ENCODE data around the gene SPP2.

The SPP2 gene

GRCh38 chr2:234044157-234044556 lies 6.3 kb upstream of the SPP2 start:
- peak; percentile 71 for DNase-seq

DNA sequence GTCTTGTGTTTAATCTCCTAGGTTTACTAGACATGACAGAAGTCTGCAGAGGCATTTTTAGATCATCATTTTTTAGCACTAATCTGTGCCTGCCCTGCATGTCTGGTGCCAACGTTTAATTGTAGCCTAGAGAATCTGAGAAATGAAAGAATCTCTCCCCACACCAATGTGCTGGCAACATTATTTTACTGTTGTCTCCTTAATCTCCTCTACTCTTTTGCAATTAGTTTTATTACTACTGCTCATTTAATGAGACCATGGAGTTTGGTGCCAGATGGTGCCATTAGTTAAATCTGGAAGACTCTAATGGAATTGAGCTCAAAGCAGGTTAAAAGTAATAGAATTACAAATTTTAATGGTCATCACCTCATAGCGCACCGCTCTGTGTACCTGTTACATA lies 4.0 kb upstream of the SPP2 start:
- DNase-seq = no peak

GRCh38 chr2:234047361-234047760 lies 3.1 kb upstream of the SPP2 start:
- DNase-seq = no peak

- no peak for DNase-seq
These were observed 2.5 kb upstream of the SPP2 start for GRCh38 chr2:234048049-234048448.

- DNase-seq = peak; percentile 25
These were observed 1.0 kb downstream of the SPP2 start for GRCh38 chr2:234051374-234052070.

DNA sequence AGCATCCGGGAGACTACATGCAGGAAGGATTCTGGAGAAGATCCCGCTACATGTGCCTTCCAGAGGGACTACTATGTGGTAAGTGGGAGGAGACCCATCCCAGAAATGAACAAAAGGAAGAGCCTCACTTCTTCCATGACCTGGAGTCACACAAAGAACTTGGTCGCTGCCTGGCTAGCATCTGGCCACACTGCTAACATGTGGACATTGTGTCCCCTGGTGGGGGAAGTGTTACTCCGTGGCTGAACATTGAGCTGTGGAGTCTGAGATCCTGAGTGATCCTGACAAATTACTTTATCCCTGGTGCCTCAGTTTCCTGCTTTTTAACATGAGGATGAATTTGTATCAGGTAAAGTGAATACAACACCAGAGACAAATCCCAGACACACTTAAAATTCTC lies 8.4 kb downstream of the SPP2 start:
- DNase-seq = no peak

DNA sequence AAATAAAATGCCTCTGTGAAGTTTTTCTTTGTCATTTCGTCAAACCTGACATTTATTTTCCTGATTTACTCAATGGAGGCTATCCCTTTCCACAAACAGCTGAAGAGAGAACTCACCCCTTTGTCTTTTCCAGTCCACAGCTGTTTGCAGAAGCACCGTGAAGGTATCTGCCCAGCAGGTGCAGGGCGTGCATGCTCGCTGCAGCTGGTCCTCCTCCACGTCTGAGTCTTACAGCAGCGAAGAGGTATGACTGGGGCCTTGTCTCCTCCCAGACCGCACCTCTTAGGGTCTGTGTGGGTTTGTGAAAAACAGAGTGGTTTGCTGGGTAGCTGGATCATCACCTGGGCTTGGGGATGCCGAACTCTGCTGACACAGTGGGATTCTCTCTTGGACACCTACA lies 9.7 kb downstream of the SPP2 start:
- DNase-seq = no peak

GRCh38 chr2:234061624-234062257 lies 11.2 kb downstream of the SPP2 start:
- DNase-seq = no peak

- DNase-seq = no peak
These were observed 16.1 kb downstream of the SPP2 start for GRCh38 chr2:234066587-234066986.

DNA sequence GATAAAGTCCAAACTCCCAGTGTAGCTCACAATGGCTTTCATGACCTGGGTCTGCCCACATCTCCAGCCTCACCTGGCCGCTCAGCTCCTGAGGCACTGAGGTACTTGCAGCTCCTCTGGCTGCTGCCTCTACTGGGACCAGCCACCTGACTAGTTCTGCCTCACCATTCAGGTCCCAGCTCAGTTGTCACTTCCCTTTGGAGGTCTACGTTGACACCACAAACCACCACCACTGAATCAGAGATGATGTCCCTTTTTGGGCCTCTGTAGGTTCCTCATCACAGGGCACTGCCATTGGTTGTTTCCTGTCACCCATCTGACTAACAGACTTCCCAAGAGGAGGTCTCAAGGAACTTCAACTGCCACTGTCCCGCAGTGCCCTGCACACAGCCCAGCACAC lies 21.2 kb downstream of the SPP2 start:
- no peak for DNase-seq

DNA sequence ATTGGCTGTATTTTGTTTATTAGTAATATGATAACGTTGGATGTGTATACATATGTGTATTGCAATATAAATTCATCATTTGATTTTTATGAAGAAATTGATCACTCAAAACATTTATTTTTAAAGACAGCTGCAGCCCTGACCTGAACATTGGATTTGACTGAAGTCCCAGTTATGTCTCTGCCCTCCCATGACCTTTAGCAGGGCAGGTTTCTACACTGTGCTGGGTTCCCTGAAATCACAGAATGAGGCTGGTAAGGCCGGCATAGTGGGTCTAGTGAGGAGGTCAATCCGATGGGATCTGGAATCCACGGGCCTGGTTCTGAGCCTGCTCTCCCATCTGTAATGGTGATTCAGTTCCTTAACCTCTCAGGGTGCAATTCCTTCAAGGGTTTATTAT lies 22.0 kb downstream of the SPP2 start:
- no peak for DNase-seq

GRCh38 chr2:234074751-234075517 lies 24.4 kb downstream of the SPP2 start:
- no peak for DNase-seq

DNA sequence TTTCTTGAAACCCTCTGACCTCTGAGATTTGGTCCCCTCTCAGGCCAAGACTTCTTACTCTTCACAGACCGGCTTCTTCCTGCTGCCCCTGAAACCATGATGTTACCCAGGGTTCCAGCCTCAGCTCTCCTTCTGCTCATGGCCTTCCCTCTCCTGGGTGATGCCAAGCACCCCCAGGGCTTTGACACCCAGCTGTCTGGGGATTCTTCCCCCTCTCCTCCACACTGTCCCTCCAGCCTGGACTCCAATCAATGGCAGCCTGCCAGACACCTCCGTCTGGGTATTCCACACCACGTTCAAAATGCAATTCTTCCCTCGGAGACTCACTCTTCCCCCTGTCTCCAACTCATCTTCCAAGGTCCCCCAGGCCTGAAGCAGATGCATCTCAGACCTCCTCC lies 25.0 kb downstream of the SPP2 start:
- DNase-seq = no peak

DNA sequence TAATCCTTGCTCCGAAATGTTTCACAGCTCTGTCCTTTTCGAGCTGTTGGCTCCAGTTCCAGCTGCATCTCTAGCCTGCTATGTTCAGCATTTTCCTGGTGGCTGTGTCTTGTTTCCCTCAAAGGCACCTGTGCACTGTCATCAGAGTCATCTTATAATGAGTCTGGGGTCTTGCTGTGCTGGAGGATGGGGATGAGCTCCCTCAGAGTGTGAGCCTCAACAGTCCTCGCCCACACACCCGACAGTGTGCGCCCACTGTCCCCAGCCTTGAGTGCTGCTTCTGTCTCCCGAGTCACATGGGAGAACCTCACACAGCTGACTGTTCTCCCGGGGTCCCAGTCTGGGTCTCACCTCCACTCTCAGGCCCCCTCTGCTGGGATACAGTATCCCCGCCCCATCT lies 25.4 kb downstream of the SPP2 start:
- no peak for DNase-seq

GRCh38 chr2:234076451-234076850 lies 25.9 kb downstream of the SPP2 start:
- no peak for DNase-seq

GRCh38 chr2:234078129-234078528 lies 27.6 kb downstream of the SPP2 start:
- no peak for DNase-seq

GRCh38 chr2:234081970-234082822 lies 31.7 kb downstream of the SPP2 start:
- no peak for DNase-seq

DNA sequence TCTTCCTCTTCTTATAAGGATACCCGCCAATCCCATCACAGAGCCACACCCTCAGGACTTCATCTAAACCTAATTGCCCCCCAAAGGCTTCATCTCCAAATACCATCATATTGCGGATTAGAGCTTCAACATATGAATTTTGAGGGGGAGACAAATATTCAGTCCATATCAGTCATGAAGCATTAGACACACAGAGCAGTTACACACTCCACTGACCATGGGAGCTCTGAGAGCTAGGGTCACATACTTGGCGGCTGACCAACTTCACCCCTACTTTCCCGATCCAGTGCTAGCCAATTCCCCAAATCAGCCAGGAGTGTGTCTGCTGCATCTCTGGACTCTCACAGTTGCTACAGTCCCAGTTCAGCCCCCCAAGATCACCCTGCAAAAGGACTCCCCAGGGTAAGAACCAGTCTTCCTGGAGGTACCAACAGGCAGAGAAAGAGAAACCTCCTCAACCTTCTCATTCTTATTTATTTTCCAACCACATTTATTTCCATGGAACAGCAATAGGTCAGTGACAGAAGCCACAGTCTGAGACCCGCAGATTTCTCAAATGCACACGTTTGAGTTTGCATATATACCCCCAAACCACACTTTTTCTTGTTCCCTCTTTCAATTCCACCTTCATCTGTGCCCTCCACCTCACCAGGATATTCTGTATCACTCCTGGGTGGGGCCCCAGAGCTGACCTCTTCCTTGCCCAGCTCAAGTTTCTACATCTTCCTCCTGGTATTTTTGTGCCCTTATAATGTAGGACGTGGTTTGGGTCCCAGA lies 33.3 kb downstream of the SPP2 start:
- DNase-seq = no peak

DNA sequence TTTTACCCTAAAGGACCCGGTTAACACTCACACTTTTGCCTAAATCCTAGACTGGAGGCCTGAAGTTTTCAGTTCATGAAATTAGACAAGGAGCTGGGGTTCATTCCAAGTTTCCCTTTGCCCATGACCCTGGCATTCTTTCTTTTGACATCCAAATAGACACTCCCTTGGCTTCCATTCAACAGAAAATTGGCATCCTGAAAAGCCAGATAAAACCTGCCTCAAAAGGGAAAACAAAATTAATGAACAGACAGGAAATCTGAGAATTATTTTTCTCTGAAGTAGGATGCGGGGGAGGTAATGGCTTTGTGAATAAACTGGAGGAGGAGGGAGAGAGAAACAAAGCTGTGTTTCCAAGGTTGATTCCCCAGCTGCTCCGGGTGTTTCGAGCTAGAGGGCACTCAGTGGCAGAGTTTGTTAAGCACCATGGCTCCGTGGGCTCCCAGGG lies 41.0 kb downstream of the SPP2 start:
- peak; percentile 74 for DNase-seq

DNA sequence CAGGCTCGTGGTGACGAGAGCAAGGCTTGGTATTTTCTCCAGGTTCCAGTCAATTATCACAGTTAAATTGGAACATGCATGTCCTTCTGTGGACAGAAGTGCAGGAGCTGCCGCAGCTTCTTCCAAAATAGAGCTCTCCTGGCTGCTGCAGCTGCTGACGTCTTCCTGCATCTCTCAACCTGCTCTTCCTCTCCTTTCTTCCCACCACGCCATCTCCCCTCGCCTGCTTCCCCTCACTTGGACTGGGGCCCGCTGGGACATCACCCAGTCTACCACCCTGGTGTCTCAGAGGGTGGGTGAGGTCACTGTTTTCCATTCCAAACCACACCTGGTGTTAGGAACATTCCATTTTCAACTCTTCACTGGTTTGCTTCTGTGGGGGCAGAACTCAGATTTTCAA lies 41.4 kb downstream of the SPP2 start:
- DNase-seq = peak; percentile 3

GRCh38 chr2:234092344-234092743 lies 41.8 kb downstream of the SPP2 start:
- DNase-seq = no peak

- DNase-seq = no peak
These were observed 44.8 kb downstream of the SPP2 start for GRCh38 chr2:234095301-234095700.

All from NCI-H226 (cell line).